HFF-Myc (cell line): ENCODE data around the gene RIMOC1.

Source experiments
- DNase-seq: peaks from one replicate; pipeline ENCODE4 v3.0.0-alpha.2; 2011; ENCODE audit warnings: low read depth; ENCODE audit errors: extremely low read depth
- H3K4me3 ChIP-seq: replicated peaks from 2 replicates; pipeline ENCODE4 v1.5.1; 2011; ENCODE audit warnings: low read depth, mild to moderate bottlenecking, control low read depth, low read length
- TF ChIP-seq, protein P1 (sequence below): IDR thresholded peaks from 2 replicates; pipeline ENCODE4 v1.5.1; 2012; ENCODE audit warnings: mild to moderate bottlenecking, low read depth, low read length, control low read depth; ENCODE audit errors: missing control alignments

The RIMOC1 gene

DNA sequence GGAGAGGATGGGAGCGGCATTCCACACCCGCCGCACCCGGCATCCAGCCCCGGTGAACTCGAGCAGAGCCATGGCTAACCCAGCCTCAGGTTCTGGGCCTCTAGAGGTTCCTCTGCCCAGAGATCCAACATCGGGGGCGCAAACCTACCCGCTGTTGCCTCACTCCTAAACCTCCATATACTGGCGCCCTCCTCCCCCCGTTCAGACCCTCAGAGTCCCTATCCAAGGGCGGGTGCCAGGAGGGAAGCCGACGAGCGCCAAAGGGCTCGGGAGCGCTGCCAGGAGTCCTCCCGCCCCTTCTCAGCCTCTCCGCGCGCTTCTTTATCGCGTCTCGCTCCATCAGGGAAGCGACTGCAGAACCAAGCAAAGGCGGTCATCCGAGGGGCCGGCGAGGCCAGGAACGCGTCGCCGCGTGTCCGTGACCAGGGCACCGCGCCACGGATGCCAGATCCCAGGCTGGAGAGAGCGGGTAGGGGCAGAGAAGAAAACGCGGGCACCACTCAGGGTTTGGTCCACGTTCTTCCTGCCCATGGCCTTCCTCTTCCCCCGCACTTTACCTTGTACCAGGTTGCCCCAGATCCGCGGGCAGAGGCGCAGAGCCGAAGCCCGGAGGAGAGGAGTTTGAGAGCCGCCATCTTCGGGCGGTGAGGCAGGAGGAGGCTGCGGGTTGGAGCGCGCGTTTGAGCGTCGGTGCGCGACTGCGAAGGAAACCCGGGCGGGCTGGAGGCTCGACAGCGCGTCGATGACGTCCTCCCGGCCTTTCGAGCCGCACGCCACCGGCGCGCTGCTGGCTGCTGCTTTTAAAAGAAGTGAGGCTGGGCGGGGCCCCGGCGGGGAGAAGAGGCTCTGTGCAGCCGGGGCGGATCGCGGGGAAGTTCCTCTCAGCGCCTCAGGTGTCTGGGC, 34.2 kb upstream of the RIMOC1 start, which contains the start of gene OXCT1:
Gene OXCT1, minus strand, starts transcription at position 702 of the 903 bp plus-strand sequence. Its CDS starts 67 bp downstream, at position 635.
- TF ChIP-seq, protein P1, sequence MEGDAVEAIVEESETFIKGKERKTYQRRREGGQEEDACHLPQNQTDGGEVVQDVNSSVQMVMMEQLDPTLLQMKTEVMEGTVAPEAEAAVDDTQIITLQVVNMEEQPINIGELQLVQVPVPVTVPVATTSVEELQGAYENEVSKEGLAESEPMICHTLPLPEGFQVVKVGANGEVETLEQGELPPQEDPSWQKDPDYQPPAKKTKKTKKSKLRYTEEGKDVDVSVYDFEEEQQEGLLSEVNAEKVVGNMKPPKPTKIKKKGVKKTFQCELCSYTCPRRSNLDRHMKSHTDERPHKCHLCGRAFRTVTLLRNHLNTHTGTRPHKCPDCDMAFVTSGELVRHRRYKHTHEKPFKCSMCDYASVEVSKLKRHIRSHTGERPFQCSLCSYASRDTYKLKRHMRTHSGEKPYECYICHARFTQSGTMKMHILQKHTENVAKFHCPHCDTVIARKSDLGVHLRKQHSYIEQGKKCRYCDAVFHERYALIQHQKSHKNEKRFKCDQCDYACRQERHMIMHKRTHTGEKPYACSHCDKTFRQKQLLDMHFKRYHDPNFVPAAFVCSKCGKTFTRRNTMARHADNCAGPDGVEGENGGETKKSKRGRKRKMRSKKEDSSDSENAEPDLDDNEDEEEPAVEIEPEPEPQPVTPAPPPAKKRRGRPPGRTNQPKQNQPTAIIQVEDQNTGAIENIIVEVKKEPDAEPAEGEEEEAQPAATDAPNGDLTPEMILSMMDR, result no peak
- no peak for DNase-seq
- H3K4me3 ChIP-seq, result peak within 1 kb of the TSS; percentile 91

DNA sequence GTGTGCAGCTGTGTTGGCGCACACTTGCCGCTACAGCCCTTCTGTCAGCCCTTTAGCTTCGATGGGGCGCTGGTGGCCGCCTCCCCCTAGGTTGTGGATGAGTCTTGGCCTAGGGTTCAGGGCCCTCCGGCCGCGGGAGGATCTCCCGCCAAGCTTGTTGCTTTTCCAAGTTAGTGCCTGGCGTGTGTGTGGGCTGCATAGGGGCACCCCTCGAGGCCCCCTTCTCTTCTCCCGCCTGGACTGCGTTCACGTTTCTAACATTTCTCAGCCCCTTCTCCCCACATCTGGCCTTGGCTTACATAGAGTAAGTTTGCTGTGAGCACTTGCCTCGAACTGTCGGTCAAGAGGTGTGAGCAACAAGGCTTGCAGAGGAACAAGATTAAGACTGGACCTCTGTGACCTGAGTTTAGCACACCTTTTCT, 33.5 kb upstream of the RIMOC1 start:
- peak overlapping the region; percentile 91 for H3K4me3 ChIP-seq
- no peak for DNase-seq
- TF ChIP-seq, protein P1, result no peak

DNA sequence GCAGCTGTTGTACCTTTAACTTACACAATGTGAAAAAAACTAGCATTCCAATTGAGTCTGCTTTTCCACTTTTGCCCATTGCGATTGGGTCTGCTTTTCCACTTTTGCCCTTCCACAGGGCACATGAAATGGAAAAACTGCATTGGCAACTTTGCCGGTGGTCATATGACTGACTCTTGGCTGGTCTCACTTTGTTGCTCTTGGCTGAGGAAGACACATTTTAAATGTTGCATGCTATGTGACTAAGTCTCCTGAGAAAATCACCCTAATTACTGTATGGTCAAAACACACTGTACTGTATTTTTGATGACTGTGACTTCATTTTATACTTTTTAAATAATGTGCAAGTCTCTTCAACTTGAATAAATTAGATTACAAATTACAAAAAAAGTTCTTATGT, 32.3 kb upstream of the RIMOC1 start:
- H3K4me3 ChIP-seq, result no peak overlapping the region

DNA sequence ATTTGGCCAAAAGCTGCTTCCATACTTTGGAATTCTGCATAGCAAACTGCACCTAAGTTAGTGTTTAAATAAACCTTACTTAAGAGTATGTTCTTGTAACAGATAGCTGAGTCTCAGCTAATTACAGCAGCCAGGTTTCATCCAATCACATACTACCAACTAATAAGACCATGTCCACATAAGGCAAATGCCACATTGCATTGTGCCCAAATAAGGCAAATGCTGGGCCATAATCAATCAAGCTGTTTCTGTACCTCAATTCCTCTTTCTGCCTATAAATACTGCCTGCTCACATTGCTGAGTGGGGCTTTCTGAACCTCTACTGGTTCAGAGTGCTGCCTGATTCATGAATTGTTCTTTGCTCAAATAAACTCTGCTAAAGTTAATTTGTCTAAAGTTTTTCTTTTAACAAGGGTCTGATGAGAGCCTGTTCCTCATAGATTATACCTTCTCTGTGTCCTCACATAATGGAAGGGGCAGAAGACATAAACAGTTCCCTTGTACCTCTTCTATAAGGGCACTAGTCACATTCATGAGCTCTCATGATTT, 29.6 kb upstream of the RIMOC1 start:
- no peak for DNase-seq
- no peak overlapping the region for H3K4me3 ChIP-seq
- TF ChIP-seq, protein P1, result no peak

More for the DNA sequence above, 32.3 kb upstream of the RIMOC1 start:
- DNase-seq, result no peak
- TF ChIP-seq, protein P1, result no peak

DNA sequence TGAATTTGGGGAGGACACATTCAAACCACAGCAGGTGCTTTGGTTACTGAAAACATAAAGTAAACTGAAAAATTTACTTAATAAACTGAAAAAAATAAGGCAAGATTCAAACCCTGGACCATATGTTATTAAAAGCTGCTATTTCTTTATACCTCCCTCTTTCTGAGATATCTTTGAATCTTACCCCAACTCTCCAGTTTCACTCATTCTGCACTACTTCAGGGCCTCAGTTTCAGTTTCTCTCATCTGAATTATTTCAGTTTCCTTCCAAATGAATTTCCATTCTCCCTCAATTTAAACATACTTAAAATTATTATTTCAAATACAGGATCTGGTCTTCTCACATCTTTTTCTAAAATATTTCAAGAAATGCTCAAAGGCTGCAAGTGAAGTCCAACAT, 29.0 kb upstream of the RIMOC1 start:
- TF ChIP-seq, protein P1, result no peak
- H3K4me3 ChIP-seq, result no peak overlapping the region
- DNase-seq, result no peak

DNA sequence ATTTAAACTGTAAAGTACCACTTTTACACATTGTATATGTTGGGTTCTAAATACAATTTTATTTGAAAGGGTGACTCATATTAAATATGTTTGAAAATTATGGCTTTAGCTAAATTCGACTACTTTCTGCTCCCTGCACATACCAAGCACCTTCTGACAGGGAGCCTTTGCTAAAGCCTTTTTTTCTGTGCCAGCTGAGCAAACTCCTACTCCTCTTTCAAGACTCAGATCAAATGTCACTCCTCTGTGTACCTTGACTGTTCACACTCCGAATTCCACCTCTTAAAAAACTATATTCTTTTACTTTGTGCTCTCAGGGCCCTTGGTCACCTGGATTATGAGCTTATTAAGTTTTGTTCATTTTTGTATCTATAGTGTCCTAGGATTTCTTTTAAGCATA, 27.5 kb upstream of the RIMOC1 start:
- TF ChIP-seq, protein P1, result no peak
- no peak overlapping the region for H3K4me3 ChIP-seq

More for the DNA sequence above, 27.5 kb upstream of the RIMOC1 start:
- DNase-seq, result no peak
